Measurements from ENCODE around the gene ANKLE2. TPM values are rescaled to one million over a fixed set of nuclear protein-coding genes. Genes with fewer than 3 reads are reported as not detected.

The ANKLE2 gene
- polyA plus RNA-seq, 2 of the 4 experiments (the other 2 are of a cell fraction), result 70.7 to 103 TPM

DNA sequence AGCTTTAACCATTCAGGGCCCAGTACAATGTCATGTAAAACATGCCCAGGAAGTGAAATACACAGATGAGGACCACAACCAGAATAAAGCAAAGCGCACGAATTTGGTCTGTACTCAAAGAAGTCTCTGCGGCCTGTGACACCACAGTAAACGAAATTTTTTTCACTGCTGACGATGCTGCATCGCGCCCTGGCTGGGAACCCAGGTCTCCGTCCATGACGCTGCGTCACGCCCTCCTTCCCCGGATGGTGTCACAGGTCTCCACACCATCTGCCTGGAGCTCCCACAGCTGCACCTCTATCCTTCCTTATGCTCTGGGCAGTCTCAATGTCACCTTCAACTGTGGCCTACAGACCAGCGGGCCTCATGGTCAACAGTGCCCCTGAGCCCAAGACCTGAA is 17.8 kb downstream of the ANKLE2 start:
- no peaks in the 10 kb centered on the region for H3K9me3 ChIP-seq
- POLR2A ChIA-PET, result no interaction called here
- FAIRE-seq (no peak), DNase-seq (ENCODE audit: low read depth in 1 of 2, low spot score in 1 of 2) (no peak), ATAC-seq (no peak)
- no peak overlapping the region for H3K27ac ChIP-seq
- CTCF ChIA-PET, result interaction anchor here (1.4 kb wide), 1 partner anchor 10 kb away, joined by 4 read pairs; no protein-coding TSS in a partner anchor
- TF ChIP-seq FOSL2 (IDR thresholded peaks at IDR 0.05) (no peak), FOSL2 (CRISPR knock-in tag; IDR thresholded peaks at IDR 0.05) (no peak), GATA3 (IDR thresholded peaks at IDR 0.05; ENCODE audit: borderline replicate concordance) (no peak), MYC (IDR thresholded peaks at IDR 0.05; ENCODE audit: borderline replicate concordance, low read length) (no peak), RARB (CRISPR knock-in tag; IDR thresholded peaks at IDR 0.05) (no peak), HOXB5 (CRISPR knock-in tag; IDR thresholded peaks at IDR 0.05) (no peak), PHF8 (IDR thresholded peaks at IDR 0.05; ENCODE audit: borderline replicate concordance, low read depth) (no peak), ZC3H11A (IDR thresholded peaks at IDR 0.05) (no peak)
- TF ChIP-seq, protein P1, sequence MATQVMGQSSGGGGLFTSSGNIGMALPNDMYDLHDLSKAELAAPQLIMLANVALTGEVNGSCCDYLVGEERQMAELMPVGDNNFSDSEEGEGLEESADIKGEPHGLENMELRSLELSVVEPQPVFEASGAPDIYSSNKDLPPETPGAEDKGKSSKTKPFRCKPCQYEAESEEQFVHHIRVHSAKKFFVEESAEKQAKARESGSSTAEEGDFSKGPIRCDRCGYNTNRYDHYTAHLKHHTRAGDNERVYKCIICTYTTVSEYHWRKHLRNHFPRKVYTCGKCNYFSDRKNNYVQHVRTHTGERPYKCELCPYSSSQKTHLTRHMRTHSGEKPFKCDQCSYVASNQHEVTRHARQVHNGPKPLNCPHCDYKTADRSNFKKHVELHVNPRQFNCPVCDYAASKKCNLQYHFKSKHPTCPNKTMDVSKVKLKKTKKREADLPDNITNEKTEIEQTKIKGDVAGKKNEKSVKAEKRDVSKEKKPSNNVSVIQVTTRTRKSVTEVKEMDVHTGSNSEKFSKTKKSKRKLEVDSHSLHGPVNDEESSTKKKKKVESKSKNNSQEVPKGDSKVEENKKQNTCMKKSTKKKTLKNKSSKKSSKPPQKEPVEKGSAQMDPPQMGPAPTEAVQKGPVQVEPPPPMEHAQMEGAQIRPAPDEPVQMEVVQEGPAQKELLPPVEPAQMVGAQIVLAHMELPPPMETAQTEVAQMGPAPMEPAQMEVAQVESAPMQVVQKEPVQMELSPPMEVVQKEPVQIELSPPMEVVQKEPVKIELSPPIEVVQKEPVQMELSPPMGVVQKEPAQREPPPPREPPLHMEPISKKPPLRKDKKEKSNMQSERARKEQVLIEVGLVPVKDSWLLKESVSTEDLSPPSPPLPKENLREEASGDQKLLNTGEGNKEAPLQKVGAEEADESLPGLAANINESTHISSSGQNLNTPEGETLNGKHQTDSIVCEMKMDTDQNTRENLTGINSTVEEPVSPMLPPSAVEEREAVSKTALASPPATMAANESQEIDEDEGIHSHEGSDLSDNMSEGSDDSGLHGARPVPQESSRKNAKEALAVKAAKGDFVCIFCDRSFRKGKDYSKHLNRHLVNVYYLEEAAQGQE (IDR thresholded peaks at IDR 0.05), result no peak
- TF ChIP-seq, protein P2, sequence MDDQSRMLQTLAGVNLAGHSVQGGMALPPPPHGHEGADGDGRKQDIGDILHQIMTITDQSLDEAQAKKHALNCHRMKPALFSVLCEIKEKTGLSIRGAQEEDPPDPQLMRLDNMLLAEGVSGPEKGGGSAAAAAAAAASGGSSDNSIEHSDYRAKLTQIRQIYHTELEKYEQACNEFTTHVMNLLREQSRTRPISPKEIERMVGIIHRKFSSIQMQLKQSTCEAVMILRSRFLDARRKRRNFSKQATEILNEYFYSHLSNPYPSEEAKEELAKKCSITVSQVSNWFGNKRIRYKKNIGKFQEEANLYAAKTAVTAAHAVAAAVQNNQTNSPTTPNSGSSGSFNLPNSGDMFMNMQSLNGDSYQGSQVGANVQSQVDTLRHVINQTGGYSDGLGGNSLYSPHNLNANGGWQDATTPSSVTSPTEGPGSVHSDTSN (IDR thresholded peaks at IDR 0.05), result no peak
- no peak overlapping the region for H3K4me3 ChIP-seq
- no peaks in the 10 kb centered on the region for H3K4me1 ChIP-seq
- no peak overlapping the region for H3K4me2 ChIP-seq
- WGBS (ENCODE audit: missing lambda C conversion rate), result 87% methylated on average over 13 of the region's 13 CpGs

DNA sequence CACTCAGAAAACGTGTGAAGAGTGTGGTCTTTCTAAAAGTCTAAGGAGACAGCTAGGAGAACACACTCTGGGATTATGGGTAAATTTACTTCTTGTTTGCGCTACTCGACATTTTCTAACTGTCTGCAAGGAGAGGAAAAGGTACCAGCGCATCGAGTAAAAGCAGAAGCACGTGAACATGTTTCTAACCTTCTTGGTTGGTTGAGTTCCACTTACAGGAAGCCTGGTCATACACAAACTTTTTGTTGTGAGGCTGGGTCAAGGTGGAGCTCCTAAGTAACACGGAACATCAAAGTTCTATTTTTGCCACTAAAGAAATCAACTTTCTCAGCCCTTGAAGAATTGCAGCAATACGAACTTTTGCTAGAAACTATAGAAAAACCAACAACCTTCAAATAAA is 20.0 kb downstream of the ANKLE2 start:
- 87% methylated on average over 8 of the region's 8 CpGs for WGBS (ENCODE audit: missing lambda C conversion rate)
- ChIA-PET POLR2A (no interaction called here), CTCF (interaction anchor here (0.7 to 2.7 kb wide), 5 partner anchors 9 to 26 kb away, joined by 3 to 5 read pairs (median 4); no protein-coding TSS in a partner anchor)
- TF ChIP-seq, protein P3, sequence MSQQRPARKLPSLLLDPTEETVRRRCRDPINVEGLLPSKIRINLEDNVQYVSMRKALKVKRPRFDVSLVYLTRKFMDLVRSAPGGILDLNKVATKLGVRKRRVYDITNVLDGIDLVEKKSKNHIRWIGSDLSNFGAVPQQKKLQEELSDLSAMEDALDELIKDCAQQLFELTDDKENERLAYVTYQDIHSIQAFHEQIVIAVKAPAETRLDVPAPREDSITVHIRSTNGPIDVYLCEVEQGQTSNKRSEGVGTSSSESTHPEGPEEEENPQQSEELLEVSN (IDR thresholded peaks at IDR 0.05; ENCODE audit: borderline replicate concordance, low read depth), result no peak
- TF ChIP-seq, protein P4, sequence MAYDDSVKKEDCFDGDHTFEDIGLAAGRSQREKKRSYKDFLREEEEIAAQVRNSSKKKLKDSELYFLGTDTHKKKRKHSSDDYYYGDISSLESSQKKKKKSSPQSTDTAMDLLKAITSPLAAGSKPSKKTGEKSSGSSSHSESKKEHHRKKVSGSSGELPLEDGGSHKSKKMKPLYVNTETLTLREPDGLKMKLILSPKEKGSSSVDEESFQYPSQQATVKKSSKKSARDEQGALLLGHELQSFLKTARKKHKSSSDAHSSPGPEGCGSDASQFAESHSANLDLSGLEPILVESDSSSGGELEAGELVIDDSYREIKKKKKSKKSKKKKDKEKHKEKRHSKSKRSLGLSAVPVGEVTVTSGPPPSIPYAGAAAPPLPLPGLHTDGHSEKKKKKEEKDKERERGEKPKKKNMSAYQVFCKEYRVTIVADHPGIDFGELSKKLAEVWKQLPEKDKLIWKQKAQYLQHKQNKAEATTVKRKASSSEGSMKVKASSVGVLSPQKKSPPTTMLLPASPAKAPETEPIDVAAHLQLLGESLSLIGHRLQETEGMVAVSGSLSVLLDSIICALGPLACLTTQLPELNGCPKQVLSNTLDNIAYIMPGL (CRISPR knock-in tag; IDR thresholded peaks at IDR 0.05; ENCODE audit: borderline replicate concordance), result no peak
- TF ChIP-seq MAZ (IDR thresholded peaks at IDR 0.05; ENCODE audit: borderline replicate concordance, low read depth, low read length), result no peak
- TF ChIP-seq MAFK (IDR thresholded peaks at IDR 0.05; ENCODE audit: partially characterized antibody), result no peak
- TF ChIP-seq MYC (IDR thresholded peaks at IDR 0.05; ENCODE audit: borderline replicate concordance, low read length), result no peak
- no peak for TF ChIP-seq CBX2 (IDR thresholded peaks at IDR 0.05; ENCODE audit: borderline replicate concordance, low read depth)
- TF ChIP-seq, protein P1 (IDR thresholded peaks at IDR 0.05), result no peak
- no peak for TF ChIP-seq ZNF302 (CRISPR knock-in tag; IDR thresholded peaks at IDR 0.05)
- TF ChIP-seq RCOR1 (IDR thresholded peaks at IDR 0.05; ENCODE audit: low read depth, low read length), result no peak
- no peak for TF ChIP-seq HOXB13 (CRISPR knock-in tag; IDR thresholded peaks at IDR 0.05; ENCODE audit: low read depth)
- TF ChIP-seq, protein P5, sequence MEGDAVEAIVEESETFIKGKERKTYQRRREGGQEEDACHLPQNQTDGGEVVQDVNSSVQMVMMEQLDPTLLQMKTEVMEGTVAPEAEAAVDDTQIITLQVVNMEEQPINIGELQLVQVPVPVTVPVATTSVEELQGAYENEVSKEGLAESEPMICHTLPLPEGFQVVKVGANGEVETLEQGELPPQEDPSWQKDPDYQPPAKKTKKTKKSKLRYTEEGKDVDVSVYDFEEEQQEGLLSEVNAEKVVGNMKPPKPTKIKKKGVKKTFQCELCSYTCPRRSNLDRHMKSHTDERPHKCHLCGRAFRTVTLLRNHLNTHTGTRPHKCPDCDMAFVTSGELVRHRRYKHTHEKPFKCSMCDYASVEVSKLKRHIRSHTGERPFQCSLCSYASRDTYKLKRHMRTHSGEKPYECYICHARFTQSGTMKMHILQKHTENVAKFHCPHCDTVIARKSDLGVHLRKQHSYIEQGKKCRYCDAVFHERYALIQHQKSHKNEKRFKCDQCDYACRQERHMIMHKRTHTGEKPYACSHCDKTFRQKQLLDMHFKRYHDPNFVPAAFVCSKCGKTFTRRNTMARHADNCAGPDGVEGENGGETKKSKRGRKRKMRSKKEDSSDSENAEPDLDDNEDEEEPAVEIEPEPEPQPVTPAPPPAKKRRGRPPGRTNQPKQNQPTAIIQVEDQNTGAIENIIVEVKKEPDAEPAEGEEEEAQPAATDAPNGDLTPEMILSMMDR (IDR thresholded peaks at IDR 0.05), result no peak
- no peak for TF ChIP-seq KDM5A (IDR thresholded peaks at IDR 0.05)
- TF ChIP-seq, protein P6, sequence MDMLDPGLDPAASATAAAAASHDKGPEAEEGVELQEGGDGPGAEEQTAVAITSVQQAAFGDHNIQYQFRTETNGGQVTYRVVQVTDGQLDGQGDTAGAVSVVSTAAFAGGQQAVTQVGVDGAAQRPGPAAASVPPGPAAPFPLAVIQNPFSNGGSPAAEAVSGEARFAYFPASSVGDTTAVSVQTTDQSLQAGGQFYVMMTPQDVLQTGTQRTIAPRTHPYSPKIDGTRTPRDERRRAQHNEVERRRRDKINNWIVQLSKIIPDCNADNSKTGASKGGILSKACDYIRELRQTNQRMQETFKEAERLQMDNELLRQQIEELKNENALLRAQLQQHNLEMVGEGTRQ (IDR thresholded peaks at IDR 0.05), result no peak
- TF ChIP-seq FOXS1 (CRISPR knock-in tag; IDR thresholded peaks at IDR 0.05), result no peak
- no peak for TF ChIP-seq EP300 (IDR thresholded peaks at IDR 0.05)
- no peak for DNase-seq (ENCODE audit: low read depth in 1 of 2, low spot score in 1 of 2)
- FAIRE-seq, result no peak
- Histone ChIP-seq H3K4me1 (no peaks in the 10 kb centered on the region), H3K27ac (no peak overlapping the region), H3K4me3 (no peak overlapping the region), H3K9me3 (no peaks in the 10 kb centered on the region), H3K4me2 (no peak overlapping the region)
- no peak for ATAC-seq

Measured in A549 (cell line).